ENCODE data around the gene DAAM2. TPM values are rescaled to one million over a fixed set of nuclear protein-coding genes. Genes with fewer than 3 reads are reported as not detected.

DAAM2 gene
- total RNA-seq, 1 donor from 2014 or later = 0.59 TPM

DNA sequence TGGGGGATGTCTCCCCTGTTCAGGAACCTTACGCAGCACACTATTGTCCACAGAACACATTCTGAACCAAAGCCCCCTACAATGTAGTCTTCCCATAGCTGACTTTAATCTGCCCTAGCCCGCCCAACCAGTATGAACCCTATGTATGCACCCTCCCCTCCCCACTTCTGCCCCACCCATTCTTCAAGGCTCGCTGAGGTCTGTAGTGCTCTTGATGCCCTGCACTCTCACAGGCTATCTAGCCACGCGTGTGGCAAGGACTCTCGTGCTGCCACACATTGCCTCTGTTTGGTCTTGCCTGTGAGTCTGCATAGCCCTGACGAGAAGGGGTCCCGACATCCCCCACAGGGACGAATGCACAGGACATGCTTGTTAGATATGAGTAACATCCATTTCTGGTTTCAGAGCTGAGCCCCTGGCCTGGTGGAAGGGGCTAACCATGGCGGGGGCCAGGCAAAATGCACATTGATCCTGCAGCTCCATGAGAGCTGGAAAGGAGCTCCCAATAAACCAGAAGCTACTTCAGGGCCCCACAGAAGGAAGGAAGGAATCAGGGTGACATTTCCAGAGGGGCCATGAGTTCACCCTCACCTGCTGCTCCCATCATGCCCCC, 119.4 kb downstream of the DAAM2 start:
- Mint-ChIP-seq H3K9me3 (ENCODE audit: unreplicated experiment) (no peaks in the 10 kb centered on the region), H3K27me3 (ENCODE audit: unreplicated experiment) (no peaks in the 10 kb centered on the region), H3K36me3 (ENCODE audit: unreplicated experiment) (no peaks in the 10 kb centered on the region), H3K4me1 (ENCODE audit: low read depth, unreplicated experiment) (no peaks in the 10 kb centered on the region), H3K4me3 (ENCODE audit: unreplicated experiment) (no peak overlapping the region), H3K27ac (ENCODE audit: unreplicated experiment) (no peak overlapping the region)
- DNase-seq = no peak
- TF ChIP-seq, protein P1, sequence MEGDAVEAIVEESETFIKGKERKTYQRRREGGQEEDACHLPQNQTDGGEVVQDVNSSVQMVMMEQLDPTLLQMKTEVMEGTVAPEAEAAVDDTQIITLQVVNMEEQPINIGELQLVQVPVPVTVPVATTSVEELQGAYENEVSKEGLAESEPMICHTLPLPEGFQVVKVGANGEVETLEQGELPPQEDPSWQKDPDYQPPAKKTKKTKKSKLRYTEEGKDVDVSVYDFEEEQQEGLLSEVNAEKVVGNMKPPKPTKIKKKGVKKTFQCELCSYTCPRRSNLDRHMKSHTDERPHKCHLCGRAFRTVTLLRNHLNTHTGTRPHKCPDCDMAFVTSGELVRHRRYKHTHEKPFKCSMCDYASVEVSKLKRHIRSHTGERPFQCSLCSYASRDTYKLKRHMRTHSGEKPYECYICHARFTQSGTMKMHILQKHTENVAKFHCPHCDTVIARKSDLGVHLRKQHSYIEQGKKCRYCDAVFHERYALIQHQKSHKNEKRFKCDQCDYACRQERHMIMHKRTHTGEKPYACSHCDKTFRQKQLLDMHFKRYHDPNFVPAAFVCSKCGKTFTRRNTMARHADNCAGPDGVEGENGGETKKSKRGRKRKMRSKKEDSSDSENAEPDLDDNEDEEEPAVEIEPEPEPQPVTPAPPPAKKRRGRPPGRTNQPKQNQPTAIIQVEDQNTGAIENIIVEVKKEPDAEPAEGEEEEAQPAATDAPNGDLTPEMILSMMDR (IDR thresholded peaks at IDR 0.05; ENCODE audit: partially characterized antibody, unreplicated experiment) = no peak

DNA sequence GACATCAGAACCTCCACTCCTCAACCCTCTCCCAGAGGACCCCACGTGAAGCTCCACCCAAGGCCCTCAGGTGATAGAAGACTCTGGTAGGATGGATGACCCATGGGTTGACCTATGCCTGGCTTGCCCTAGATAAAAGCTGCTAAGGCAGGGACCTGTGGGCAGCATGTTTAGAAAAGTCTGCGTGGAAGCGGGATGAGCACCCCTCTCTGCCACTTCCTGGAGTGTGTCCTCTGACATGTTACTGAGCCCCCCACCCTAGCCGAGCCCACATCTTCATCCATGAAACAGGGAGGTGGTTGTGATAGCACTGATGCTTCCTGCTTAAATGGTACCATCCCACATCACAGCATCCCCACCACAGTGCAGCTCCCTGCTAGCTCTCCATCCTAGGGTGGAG, 120.3 kb downstream of the DAAM2 start:
- no peaks in the 10 kb centered on the region for H3K36me3 Mint-ChIP-seq (ENCODE audit: unreplicated experiment)
- H3K27me3 Mint-ChIP-seq (ENCODE audit: unreplicated experiment) = no peaks in the 10 kb centered on the region

DNA sequence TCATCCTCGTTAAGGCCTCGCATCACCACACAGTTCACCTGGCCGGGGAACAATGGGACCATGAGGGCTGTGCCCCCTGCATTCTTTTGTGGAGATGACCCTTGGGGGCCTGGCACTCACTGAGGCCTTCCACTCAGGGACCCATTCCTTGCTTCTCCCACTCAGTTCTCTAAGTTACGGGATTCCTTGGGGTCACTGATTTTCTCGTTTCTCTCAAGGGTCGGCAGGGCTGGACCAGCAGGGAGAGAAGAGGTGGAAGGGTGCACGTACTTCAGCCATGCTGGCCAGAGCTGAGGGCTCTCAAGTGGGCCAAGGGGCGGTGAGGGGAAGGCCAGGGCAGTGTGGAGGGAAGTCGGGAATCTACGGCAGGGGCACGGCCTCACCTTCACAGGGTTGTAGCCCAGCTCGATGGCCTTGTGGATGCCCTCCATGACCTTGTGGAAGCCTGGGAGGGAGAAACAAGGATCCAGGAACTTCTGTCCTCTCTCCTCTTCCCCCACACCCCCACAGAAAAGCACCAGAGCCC, 121.3 kb downstream of the DAAM2 start:
- no peaks in the 10 kb centered on the region for H3K27me3 Mint-ChIP-seq (ENCODE audit: unreplicated experiment)
- DNase-seq = no peak
- H3K9me3 Mint-ChIP-seq (ENCODE audit: unreplicated experiment) = no peaks in the 10 kb centered on the region
- H3K4me3 Mint-ChIP-seq (ENCODE audit: unreplicated experiment) = no peak overlapping the region
- H3K36me3 Mint-ChIP-seq (ENCODE audit: unreplicated experiment) = no peaks in the 10 kb centered on the region
- no peaks in the 10 kb centered on the region for H3K4me1 Mint-ChIP-seq (ENCODE audit: low read depth, unreplicated experiment)
- TF ChIP-seq, protein P1 (IDR thresholded peaks at IDR 0.05; ENCODE audit: partially characterized antibody, unreplicated experiment) = no peak
- no peak overlapping the region for H3K27ac Mint-ChIP-seq (ENCODE audit: unreplicated experiment)

More for the DNA sequence above, 120.3 kb downstream of the DAAM2 start:
- Mint-ChIP-seq H3K27ac (ENCODE audit: unreplicated experiment) (no peak overlapping the region), H3K4me1 (ENCODE audit: low read depth, unreplicated experiment) (no peaks in the 10 kb centered on the region), H3K9me3 (ENCODE audit: unreplicated experiment) (no peaks in the 10 kb centered on the region), H3K4me3 (ENCODE audit: unreplicated experiment) (no peak overlapping the region)
- DNase-seq = no peak
- TF ChIP-seq, protein P1 (IDR thresholded peaks at IDR 0.05; ENCODE audit: partially characterized antibody, unreplicated experiment) = no peak

DNA sequence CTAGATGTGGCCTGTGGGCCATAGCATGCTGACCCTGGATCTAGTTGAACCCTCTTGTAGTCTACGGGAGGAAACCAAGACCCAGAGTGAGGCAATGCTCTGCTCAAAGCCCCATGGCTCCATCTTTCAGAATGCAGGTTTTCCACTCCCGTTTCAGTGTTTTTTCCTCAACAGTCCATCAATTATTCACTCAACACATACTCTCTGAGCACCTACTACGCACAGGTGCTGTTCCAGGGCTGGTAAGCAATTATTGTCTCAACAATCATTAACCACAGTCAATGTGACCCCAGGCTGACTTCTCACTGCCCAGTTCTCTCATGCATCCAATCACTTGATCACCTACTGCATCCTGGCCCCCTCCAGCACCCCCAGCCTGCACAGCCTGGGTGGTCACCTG, 122.1 kb downstream of the DAAM2 start:
- no peaks in the 10 kb centered on the region for H3K27me3 Mint-ChIP-seq (ENCODE audit: unreplicated experiment)
- H3K4me3 Mint-ChIP-seq (ENCODE audit: unreplicated experiment) = no peak overlapping the region
- no peak for DNase-seq
- no peaks in the 10 kb centered on the region for H3K36me3 Mint-ChIP-seq (ENCODE audit: unreplicated experiment)
- H3K27ac Mint-ChIP-seq (ENCODE audit: unreplicated experiment) = no peak overlapping the region
- TF ChIP-seq, protein P1 (IDR thresholded peaks at IDR 0.05; ENCODE audit: partially characterized antibody, unreplicated experiment) = no peak
- no peaks in the 10 kb centered on the region for H3K4me1 Mint-ChIP-seq (ENCODE audit: low read depth, unreplicated experiment)
- no peaks in the 10 kb centered on the region for H3K9me3 Mint-ChIP-seq (ENCODE audit: unreplicated experiment)

DNA sequence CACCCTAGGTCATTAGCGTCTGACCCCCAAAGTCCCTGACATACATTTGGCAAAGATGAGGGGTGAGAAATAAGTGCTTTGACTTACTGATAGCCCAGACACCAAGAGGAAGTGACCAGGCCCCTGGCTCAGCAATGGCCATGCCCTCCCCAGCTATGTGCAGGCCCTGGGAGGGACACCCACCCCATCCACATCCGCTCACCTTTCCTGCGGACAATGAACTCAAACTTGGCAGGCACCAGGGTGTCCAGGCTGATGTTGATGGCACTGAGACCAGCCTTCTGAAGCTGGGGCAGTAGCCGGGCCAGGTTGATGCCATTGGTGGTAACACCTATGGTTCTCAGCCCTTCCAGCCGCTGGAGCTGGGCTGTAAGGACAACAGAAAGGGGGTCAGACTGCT, 123.7 kb downstream of the DAAM2 start:
- no peaks in the 10 kb centered on the region for H3K27me3 Mint-ChIP-seq (ENCODE audit: unreplicated experiment)
- TF ChIP-seq, protein P1 (IDR thresholded peaks at IDR 0.05; ENCODE audit: partially characterized antibody, unreplicated experiment) = no peak

More for the DNA sequence above, 123.7 kb downstream of the DAAM2 start:
- H3K4me3 Mint-ChIP-seq (ENCODE audit: unreplicated experiment) = no peak overlapping the region
- no peak overlapping the region for H3K27ac Mint-ChIP-seq (ENCODE audit: unreplicated experiment)
- H3K9me3 Mint-ChIP-seq (ENCODE audit: unreplicated experiment) = no peaks in the 10 kb centered on the region
- no peaks in the 10 kb centered on the region for H3K36me3 Mint-ChIP-seq (ENCODE audit: unreplicated experiment)
- no peak for DNase-seq
- no peaks in the 10 kb centered on the region for H3K4me1 Mint-ChIP-seq (ENCODE audit: low read depth, unreplicated experiment)

All from glutamatergic neuron (in vitro differentiated cells).